ENCODE measurements around the gene DBH.

DBH gene

DNA sequence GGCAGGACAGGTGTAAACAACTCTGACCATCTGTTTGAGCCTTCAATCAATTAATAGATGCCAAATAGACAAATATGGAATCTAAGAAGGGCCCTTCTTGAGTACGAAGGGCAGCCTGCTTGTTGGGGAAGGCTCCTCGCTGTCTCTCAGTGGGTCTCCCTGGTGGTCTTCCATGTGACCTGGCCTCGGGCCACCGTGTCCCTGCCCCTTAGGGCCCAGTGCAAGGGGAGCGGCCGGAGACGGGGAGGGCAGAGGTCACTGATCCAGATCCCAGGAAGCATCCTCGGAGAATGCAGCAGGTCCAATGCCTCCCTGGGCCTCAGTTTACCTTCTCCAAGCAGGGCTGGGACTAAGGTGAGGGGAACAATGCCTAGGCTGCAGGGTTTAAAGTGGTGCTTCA is 2.5 kb downstream of the DBH start:
- TF ChIP-seq ESRRG (CRISPR knock-in tag; IDR thresholded peaks at IDR 0.05) (no peak), PPARA (CRISPR knock-in tag; IDR thresholded peaks at IDR 0.05; ENCODE audit: borderline replicate concordance) (no peak), TCF4 (CRISPR knock-in tag; IDR thresholded peaks at IDR 0.05; ENCODE audit: borderline replicate concordance) (no peak), ISL1 (CRISPR knock-in tag; IDR thresholded peaks at IDR 0.05) (no peak), ZNF565 (CRISPR knock-in tag; conservative IDR thresholded peaks at IDR 0.05; ENCODE audit: low read depth) (no peak), SNAI2 (CRISPR knock-in tag; IDR thresholded peaks at IDR 0.05) (no peak), ZNF8 (CRISPR knock-in tag; IDR thresholded peaks at IDR 0.05) (no peak)
- no peak for ATAC-seq

- TF ChIP-seq TCF4 (CRISPR knock-in tag; IDR thresholded peaks at IDR 0.05; ENCODE audit: borderline replicate concordance): no peak
- no peak for TF ChIP-seq ZFP3 (CRISPR knock-in tag; IDR thresholded peaks at IDR 0.05)
- TF ChIP-seq PPARA (CRISPR knock-in tag; IDR thresholded peaks at IDR 0.05; ENCODE audit: borderline replicate concordance): no peak
Measured at GRCh38 chr9:133639613-133640012, 3.5 kb downstream of the DBH start.

DNA sequence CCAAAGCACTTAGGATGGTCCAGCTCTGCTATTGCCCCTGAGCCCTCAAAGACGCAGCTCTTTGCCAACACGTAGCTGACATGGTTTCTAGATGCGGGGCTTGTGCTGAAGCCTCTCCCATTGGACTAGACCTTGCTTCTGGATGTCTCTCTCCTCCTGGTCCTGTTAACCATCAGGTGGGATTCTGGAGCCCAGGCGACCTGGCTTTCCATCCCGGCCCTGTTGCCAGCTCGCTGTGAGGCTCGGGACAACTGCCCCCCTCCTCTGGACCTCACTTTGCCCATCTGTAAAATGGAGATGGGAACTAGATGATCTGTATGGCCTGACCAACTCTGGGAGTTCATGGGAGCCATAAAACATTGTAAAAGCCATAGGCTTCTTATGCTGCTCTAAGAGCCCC is 4.0 kb downstream of the DBH start:
- no peak for ATAC-seq
- no peak for TF ChIP-seq CREB5 (CRISPR knock-in tag; IDR thresholded peaks at IDR 0.05; ENCODE audit: low read depth)

More at GRCh38 chr9:133639613-133640012, 3.5 kb downstream of the DBH start:
- no peak for ATAC-seq

GRCh38 chr9:133640580-133641395 is 4.6 kb downstream of the DBH start:
- ATAC-seq: no peak
- no peak for TF ChIP-seq PATZ1 (CRISPR knock-in tag; IDR thresholded peaks at IDR 0.05; ENCODE audit: borderline replicate concordance)
- no peak for TF ChIP-seq CREB5 (CRISPR knock-in tag; IDR thresholded peaks at IDR 0.05; ENCODE audit: low read depth)
- no peak for TF ChIP-seq ISL1 (CRISPR knock-in tag; IDR thresholded peaks at IDR 0.05)
- no peak for TF ChIP-seq ARNTL (CRISPR knock-in tag; IDR thresholded peaks at IDR 0.05; ENCODE audit: borderline replicate concordance, low read depth)
- TF ChIP-seq ZC3H10 (CRISPR knock-in tag; IDR thresholded peaks at IDR 0.05): no peak
- TF ChIP-seq BACH2 (CRISPR knock-in tag; IDR thresholded peaks at IDR 0.05; ENCODE audit: borderline replicate concordance): no peak
- no peak for TF ChIP-seq CSDC2 (CRISPR knock-in tag; IDR thresholded peaks at IDR 0.05)
- no peak for TF ChIP-seq ZNF70 (CRISPR knock-in tag; IDR thresholded peaks at IDR 0.05)
- TF ChIP-seq ZNF565 (CRISPR knock-in tag; conservative IDR thresholded peaks at IDR 0.05; ENCODE audit: low read depth): no peak

DNA sequence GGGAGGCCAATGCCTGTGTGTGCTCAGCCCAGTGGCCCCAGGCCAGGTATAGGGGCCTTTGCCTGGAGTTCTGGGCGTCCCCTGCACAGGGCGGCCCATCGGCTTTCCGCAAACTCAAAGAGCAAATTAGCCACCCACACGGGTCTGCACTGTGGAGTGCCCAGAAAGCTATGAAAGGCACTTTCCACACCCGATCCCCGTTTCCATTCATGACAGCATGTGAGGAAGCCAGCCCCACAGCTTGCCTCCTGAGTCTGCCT is 5.2 kb downstream of the DBH start:
- TF ChIP-seq SNAI2 (CRISPR knock-in tag; IDR thresholded peaks at IDR 0.05) (no peak), OSR1 (CRISPR knock-in tag; IDR thresholded peaks at IDR 0.05) (no peak), ISL1 (CRISPR knock-in tag; IDR thresholded peaks at IDR 0.05) (no peak), GLIS3 (CRISPR knock-in tag; IDR thresholded peaks at IDR 0.05) (no peak), CSRNP3 (CRISPR knock-in tag; IDR thresholded peaks at IDR 0.05) (no peak), ZFP30 (CRISPR knock-in tag; IDR thresholded peaks at IDR 0.05) (no peak), BACH2 (CRISPR knock-in tag; IDR thresholded peaks at IDR 0.05; ENCODE audit: borderline replicate concordance) (no peak), PPARA (CRISPR knock-in tag; IDR thresholded peaks at IDR 0.05; ENCODE audit: borderline replicate concordance) (no peak), ARNTL (CRISPR knock-in tag; IDR thresholded peaks at IDR 0.05; ENCODE audit: borderline replicate concordance, low read depth) (no peak), ZNF70 (CRISPR knock-in tag; IDR thresholded peaks at IDR 0.05) (no peak), ZNF565 (CRISPR knock-in tag; conservative IDR thresholded peaks at IDR 0.05; ENCODE audit: low read depth) (no peak), ZFP3 (CRISPR knock-in tag; IDR thresholded peaks at IDR 0.05) (no peak), TSHZ2 (CRISPR knock-in tag; IDR thresholded peaks at IDR 0.05) (no peak), TOX (CRISPR knock-in tag; IDR thresholded peaks at IDR 0.05; ENCODE audit: borderline replicate concordance) (no peak)
- ATAC-seq: no peak

Data from SK-N-SH treated with all-trans-retinoic acid at 6 μM for 48 hours (cell line).